HCT116 (cell line): ENCODE measurements around the gene DLST. TPM values are rescaled to one million over a fixed set of nuclear protein-coding genes. Genes with fewer than 3 reads are reported as not detected.
A peak's percentile ranks its signal among the peaks of the same experiment; 100 is the strongest.

Experiments used
- ATAC-seq: fragments of 200-7000 bp; cut with Tn5 transposase; 2 replicates; pipeline ENCODE4 v1.9.1; 2020; ENCODE audit warnings: mild to moderate bottlenecking, moderate library complexity
- Bru-seq: library from RNA; stranded (reverse); fragments of 400-500 nt; gene quantifications from one replicate; lab custom pipeline; 2021; lab: Mats Ljungman, UMichigan
- BruChase-seq, 2 experiments: library from RNA; stranded (reverse); fragments of 400-500 nt; gene quantifications; one replicate each; lab custom pipeline; 2021; lab: Mats Ljungman, UMichigan
- BruUV-seq: library from RNA; stranded (reverse); fragments of 400-500 nt; replicated peaks from 2 replicates; lab custom pipeline; 2021; lab: Mats Ljungman, UMichigan
- CTCF ChIA-PET: fragments of 300-600 bp; sonication (Branson Sonifier 250); formaldehyde crosslinking; loops from one replicate; lab custom pipeline; 2021; ENCODE audit warnings: antibody characterized with exemption; lab: Charles Lee
- POLR2A ChIA-PET: fragments of 300-600, 350-600 bp; sonication (Branson Sonifier 250); formaldehyde crosslinking; loops from one replicate; lab custom pipeline; 2021; ENCODE audit warnings: antibody characterized with exemption; lab: Charles Lee
- RAD21 ChIA-PET, 2 experiments: fragments of 300-600 bp; sonication (Branson Sonifier 250); formaldehyde crosslinking; loops; one replicate each; lab custom pipeline; 2023; ENCODE audit warnings: low total read pairs in 2 of 2; ENCODE audit not compliant: uncharacterized antibody in 2 of 2, unreplicated experiment in 2 of 2, low non-redundant PET in 1 of 2; lab: Charles Lee
- DNase-seq: peaks from one replicate; pipeline ENCODE4 v3.0.0-alpha.2; 2010; ENCODE audit warnings: low read depth, low spot score
- H2AFZ ChIP-seq: fragments of 200-600 bp; shearing (Covaris generic), sonication (generic); 2 replicates; pipeline ENCODE4 v1.6.1; 2017; ENCODE audit warnings: low read depth, mixed run types, mixed read lengths, antibody characterized with exemption, low read length; ENCODE audit not compliant: poor library complexity, severe bottlenecking
- H3K27ac ChIP-seq: 2 replicates; pipeline ENCODE4 v1.5.1; 2012; ENCODE audit warnings: low read depth, low read length
- H3K27me3 ChIP-seq: fragments of 200-600 bp; sonication (generic); 2 replicates; pipeline ENCODE4 v1.6.1; 2016; ENCODE audit warnings: mixed run types, low read length, mixed read lengths; ENCODE audit not compliant: insufficient read depth
- H3K36me3 ChIP-seq, 2 experiments: fragments of 200-500 bp in 1 of 2; fragments of 200-600 bp in 1 of 2; sonication (Bioruptor generic) in 1 of 2; sonication (generic) in 1 of 2; 2 replicates each; pipeline versions ENCODE4 v1.5.1 to v1.6.1; 2014 to 2016; ENCODE audit warnings: low read length in 2 of 2, inconsistent platforms in 1 of 2, mixed read lengths in 1 of 2, mixed run types in 1 of 2; ENCODE audit not compliant: insufficient read depth in 2 of 2, control insufficient read depth in 1 of 2
- H3K4me1 ChIP-seq, 2 experiments: fragments of 200-600 bp in 1 of 2; sonication (generic) in 1 of 2; 2 replicates each; pipeline versions ENCODE4 v1.5.1 to v1.6.1; 2012 to 2017; ENCODE audit warnings: low read length in 2 of 2, inconsistent platforms in 1 of 2, mild to moderate bottlenecking in 1 of 2, mixed read lengths in 1 of 2, mixed run types in 1 of 2, moderate library complexity in 1 of 2; ENCODE audit not compliant: insufficient read depth in 2 of 2, control insufficient read depth in 1 of 2
- H3K4me2 ChIP-seq: fragments of 200-600 bp; sonication (generic); 2 replicates; pipeline ENCODE4 v1.6.1; 2017; ENCODE audit warnings: mixed run types, low read length, mixed read lengths
- H3K4me3 ChIP-seq, 2 experiments: fragments of 200-600 bp in 1 of 2; sonication (generic) in 1 of 2; replicated peaks in 1 of 2; 2 replicates each; pipeline ENCODE4 v1.5.1; 2011 to 2016; ENCODE audit warnings: low read length in 2 of 2, control low read depth in 1 of 2, low read depth in 1 of 2, mild to moderate bottlenecking in 1 of 2, mixed read lengths in 1 of 2, mixed run types in 1 of 2
- H3K79me2 ChIP-seq: fragments of 200-600 bp; sonication (generic); 2 replicates; pipeline ENCODE4 v1.6.1; 2017; ENCODE audit warnings: mild to moderate bottlenecking, mixed run types, low read length, moderate library complexity, mixed read lengths; ENCODE audit not compliant: insufficient read depth
- H3K9ac ChIP-seq: fragments of 200-600 bp; sonication (generic); 2 replicates; pipeline ENCODE4 v1.6.1; 2016; ENCODE audit warnings: low read length, mixed read lengths
- H3K9me2 ChIP-seq: fragments of 200-600 bp; sonication (generic), shearing (Covaris generic); 2 replicates; pipeline ENCODE4 v1.6.1; 2017; ENCODE audit warnings: mixed run types, mild to moderate bottlenecking, moderate library complexity; ENCODE audit not compliant: insufficient read depth
- H3K9me3 ChIP-seq, 2 experiments: fragments of 200-500 bp in 1 of 2; fragments of 200-600 bp in 1 of 2; sonication (Bioruptor generic) in 1 of 2; sonication (generic) in 1 of 2; 2 replicates each; pipeline ENCODE4 v1.6.1; 2014 to 2017; ENCODE audit warnings: low read length in 2 of 2, mixed read lengths in 2 of 2, inconsistent platforms in 1 of 2, low read depth in 1 of 2, mild to moderate bottlenecking in 1 of 2, mixed run types in 1 of 2, moderate library complexity in 1 of 2; ENCODE audit not compliant: control insufficient read depth in 1 of 2, insufficient read depth in 1 of 2
- H4K20me1 ChIP-seq: fragments of 200-600 bp; sonication (generic), shearing (Covaris generic); 2 replicates; pipeline ENCODE4 v1.6.1; 2017; ENCODE audit warnings: mixed run types, mild to moderate bottlenecking, moderate library complexity; ENCODE audit not compliant: insufficient read depth
- CBX3 ChIP-seq: IDR thresholded peaks from 2 replicates; pipeline ENCODE4 v1.6.1; 2012; ENCODE audit warnings: low read depth
- ELF1 ChIP-seq: IDR thresholded peaks from 2 replicates; pipeline ENCODE4 v1.6.1; 2012; ENCODE audit warnings: low read depth, borderline replicate concordance
- EZH2 ChIP-seq: fragments of 200-600 bp; sonication (generic); IDR thresholded peaks from 2 replicates; pipeline ENCODE4 v1.6.1; 2017; ENCODE audit warnings: antibody characterized with exemption, mixed run types
- EZH2phosphoT487 ChIP-seq: fragments of 200-600 bp; IDR thresholded peaks from 2 replicates; pipeline ENCODE4 v1.6.1; 2018; ENCODE audit warnings: antibody characterized with exemption, borderline replicate concordance
- POLR2A ChIP-seq: IDR thresholded peaks from 2 replicates; pipeline ENCODE4 v1.7.0; 2011; ENCODE audit warnings: borderline replicate concordance; ENCODE audit not compliant: insufficient read depth, insufficient read length; ENCODE audit errors: extremely low read depth
- RAD21 ChIP-seq: IDR thresholded peaks from 2 replicates; pipeline ENCODE4 v1.6.1; 2012; ENCODE audit warnings: low read depth, mild to moderate bottlenecking
- SIN3A ChIP-seq: IDR thresholded peaks from 2 replicates; pipeline ENCODE4 v1.6.1; 2012; ENCODE audit warnings: low read depth
- SP1 ChIP-seq: IDR thresholded peaks from 2 replicates; pipeline ENCODE4 v1.6.1; 2012; ENCODE audit warnings: low read depth
- SRF ChIP-seq: IDR thresholded peaks from 2 replicates; pipeline ENCODE4 v1.6.1; 2012; ENCODE audit warnings: low read depth
- TCF7L2 ChIP-seq: IDR thresholded peaks from 2 replicates; pipeline ENCODE4 v1.7.0; 2011; ENCODE audit warnings: borderline replicate concordance, inconsistent platforms; ENCODE audit not compliant: insufficient read depth, insufficient read length; ENCODE audit errors: extremely low read depth
- YY1 ChIP-seq: IDR thresholded peaks from 2 replicates; pipeline ENCODE4 v1.6.1; 2011; ENCODE audit warnings: low read length, low read depth, moderate library complexity, mild to moderate bottlenecking; ENCODE audit not compliant: insufficient replicate concordance; ENCODE audit errors: extremely low read depth
- ZNF274 ChIP-seq: fragments of 200-500 bp; sonication (Bioruptor generic); IDR thresholded peaks from 2 replicates; pipeline ENCODE4 v1.6.1; 2014; ENCODE audit warnings: mild to moderate bottlenecking, low read depth, low read length, inconsistent platforms
- intact Hi-C: fragments of 100-400 bp; cut with micrococcal nuclease; formaldehyde crosslinking; loops from 2 replicates; pipeline ENCODE4 v1.10.0; 2022
- long read RNA-seq: library from polyadenylated mRNA; unstranded; transcript quantifications from one replicate; pipeline ENCODE4 v2.0.0, GENCODE V29; 2021; ENCODE audit not compliant: unreplicated experiment
- polyA plus RNA-seq: library from polyadenylated mRNA; unstranded; fragments of >200 nt; gene quantifications from 2 replicates; pipeline ENCODE4 v1.2.1, GENCODE V29; 2012; ENCODE audit warnings: missing spikeins
- total RNA-seq: library from RNA; stranded (reverse); gene quantifications from one replicate; pipeline ENCODE4 v1.2.1, GENCODE V29; 2021; ENCODE audit not compliant: unreplicated experiment
- TF ChIP-seq, protein P1 (sequence below): IDR thresholded peaks from 2 replicates; pipeline ENCODE4 v1.6.1; 2011; ENCODE audit warnings: mild to moderate bottlenecking, low read length, moderate library complexity; ENCODE audit not compliant: insufficient replicate concordance; ENCODE audit errors: extremely low read depth
- TF ChIP-seq, protein P2 (sequence below): IDR thresholded peaks from 2 replicates; pipeline ENCODE4 v1.6.1; 2012; ENCODE audit warnings: low read depth
- TF ChIP-seq, protein P3 (sequence below), 3 experiments: fragments of 200-600 bp in 1 of 3; sonication (generic) in 1 of 3; IDR thresholded peaks in 2 of 3; conservative IDR thresholded peaks in 1 of 3; 2 replicates each; pipeline ENCODE4 v1.5.1; 2012 to 2017; ENCODE audit warnings: low read depth in 2 of 3, low read length in 2 of 3, antibody characterized with exemption in 1 of 3, borderline replicate concordance in 1 of 3, control low read depth in 1 of 3, mild to moderate bottlenecking in 1 of 3, mixed read lengths in 1 of 3, mixed run types in 1 of 3, moderate library complexity in 1 of 3; ENCODE audit not compliant: insufficient read depth in 1 of 3
- TF ChIP-seq, protein P4 (sequence below): IDR thresholded peaks from 2 replicates; pipeline ENCODE4 v1.6.1; 2012

DLST gene
- total RNA-seq (101 TPM), Bru-seq, nascent RNA (percentile 90 among the genes with signal in this experiment), BruChase-seq, experiment 1, labeled RNA remaining after a 6-hour chase (percentile 92 among the genes with signal in this experiment), BruChase-seq, experiment 2, labeled RNA remaining after a 2-hour chase (percentile 94 among the genes with signal in this experiment)
- 66.1 and 83.0 TPM in 2 replicates for polyA plus RNA-seq
- long read RNA-seq, partial matches to known transcripts = 1 of 6 reads
- long read RNA-seq, other reads (novel, unspliced or antisense) = 4 of 6 reads

DNA sequence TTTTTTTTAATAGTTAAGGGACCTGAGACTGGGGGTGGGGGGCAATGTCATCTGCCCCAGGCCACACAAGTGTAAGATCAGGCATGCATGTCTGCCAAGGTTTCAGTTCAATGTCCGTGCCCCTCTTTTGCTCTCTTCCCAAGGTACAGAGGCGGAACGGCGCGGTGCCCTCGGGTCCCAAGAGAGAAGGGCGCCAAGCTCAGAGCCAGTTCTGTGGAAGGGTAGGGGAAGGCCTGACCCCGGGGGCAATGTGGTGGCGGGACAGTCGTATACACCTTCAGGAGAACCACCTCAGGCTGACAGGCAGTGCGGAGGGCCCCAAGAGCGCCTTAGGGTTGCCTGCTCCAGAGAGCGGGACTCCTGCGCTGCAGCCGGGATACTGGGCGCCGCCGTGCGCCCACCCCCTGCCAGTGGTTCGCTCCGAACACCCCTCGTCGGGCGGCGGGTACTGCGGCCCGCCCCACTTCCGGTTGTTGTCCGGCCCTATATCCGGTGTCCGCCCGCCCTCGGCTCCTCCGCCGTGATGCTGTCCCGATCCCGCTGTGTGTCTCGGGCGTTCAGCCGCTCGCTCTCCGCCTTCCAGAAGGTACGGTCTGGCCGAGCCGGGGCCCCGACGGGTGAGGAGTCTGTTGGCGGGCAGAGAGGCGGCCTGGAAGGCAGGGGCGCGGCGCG lies at the start of gene DLST:
Gene DLST (plus strand): TSS at position 486 of the 672 bp plus-strand sequence. CDS start 38 bp downstream, at position 524.
- Histone ChIP-seq H3K36me3 (peaks cover 10 to 15% of the 10 kb centered on the region in 2 experiments; a peak in 2 of 4 replicates), H4K20me1 (peaks cover 6% of the 10 kb centered on the region; the same call in 1 of the 2 replicates), H3K4me3 (peak within 1 kb of the TSS; percentile 73 to 95), H3K9me3 (no peaks in the 10 kb centered on the region), H3K4me2 (peak within 1 kb of the TSS; percentile 92), H2AFZ (peak within 1 kb of the TSS; percentile 4), H3K27ac (peak within 1 kb of the TSS; percentile 83), H3K27me3 (no peaks in the 10 kb centered on the region), H3K9me2 (no peaks in the 10 kb centered on the region), H3K4me1 (peaks cover 16 to 17% of the 10 kb centered on the region in 2 experiments), H3K79me2 (peaks cover 49% of the 10 kb centered on the region), H3K9ac (peak within 1 kb of the TSS; percentile 87)
- intact Hi-C loops = no loop called here
- RAD21 ChIA-PET = interaction anchor here in 1 of 2 experiments (0.7 kb wide), 1 partner anchor 41 kb away, joined by 4 read pairs; the partner anchor contains the start of gene RPS6KL1
- ATAC-seq (peak; percentile 92), DNase-seq (peak; percentile 71)
- CTCF ChIA-PET = interaction anchor here (5.3 kb wide), 1 partner anchor 21 kb away, joined by 27 read pairs; no protein-coding TSS in a partner anchor
- POLR2A ChIA-PET = no interaction called here
- BruUV-seq = no TSS peak
- TF ChIP-seq SRF = no peak
- TF ChIP-seq, protein P1, sequence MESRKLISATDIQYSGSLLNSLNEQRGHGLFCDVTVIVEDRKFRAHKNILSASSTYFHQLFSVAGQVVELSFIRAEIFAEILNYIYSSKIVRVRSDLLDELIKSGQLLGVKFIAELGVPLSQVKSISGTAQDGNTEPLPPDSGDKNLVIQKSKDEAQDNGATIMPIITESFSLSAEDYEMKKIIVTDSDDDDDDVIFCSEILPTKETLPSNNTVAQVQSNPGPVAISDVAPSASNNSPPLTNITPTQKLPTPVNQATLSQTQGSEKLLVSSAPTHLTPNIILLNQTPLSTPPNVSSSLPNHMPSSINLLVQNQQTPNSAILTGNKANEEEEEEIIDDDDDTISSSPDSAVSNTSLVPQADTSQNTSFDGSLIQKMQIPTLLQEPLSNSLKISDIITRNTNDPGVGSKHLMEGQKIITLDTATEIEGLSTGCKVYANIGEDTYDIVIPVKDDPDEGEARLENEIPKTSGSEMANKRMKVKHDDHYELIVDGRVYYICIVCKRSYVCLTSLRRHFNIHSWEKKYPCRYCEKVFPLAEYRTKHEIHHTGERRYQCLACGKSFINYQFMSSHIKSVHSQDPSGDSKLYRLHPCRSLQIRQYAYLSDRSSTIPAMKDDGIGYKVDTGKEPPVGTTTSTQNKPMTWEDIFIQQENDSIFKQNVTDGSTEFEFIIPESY = peak; percentile 38
- peak; percentile 71 for TF ChIP-seq SIN3A
- TF ChIP-seq TCF7L2 = peak; percentile 84
- peak; percentile 90 for TF ChIP-seq POLR2A
- TF ChIP-seq, protein P2, sequence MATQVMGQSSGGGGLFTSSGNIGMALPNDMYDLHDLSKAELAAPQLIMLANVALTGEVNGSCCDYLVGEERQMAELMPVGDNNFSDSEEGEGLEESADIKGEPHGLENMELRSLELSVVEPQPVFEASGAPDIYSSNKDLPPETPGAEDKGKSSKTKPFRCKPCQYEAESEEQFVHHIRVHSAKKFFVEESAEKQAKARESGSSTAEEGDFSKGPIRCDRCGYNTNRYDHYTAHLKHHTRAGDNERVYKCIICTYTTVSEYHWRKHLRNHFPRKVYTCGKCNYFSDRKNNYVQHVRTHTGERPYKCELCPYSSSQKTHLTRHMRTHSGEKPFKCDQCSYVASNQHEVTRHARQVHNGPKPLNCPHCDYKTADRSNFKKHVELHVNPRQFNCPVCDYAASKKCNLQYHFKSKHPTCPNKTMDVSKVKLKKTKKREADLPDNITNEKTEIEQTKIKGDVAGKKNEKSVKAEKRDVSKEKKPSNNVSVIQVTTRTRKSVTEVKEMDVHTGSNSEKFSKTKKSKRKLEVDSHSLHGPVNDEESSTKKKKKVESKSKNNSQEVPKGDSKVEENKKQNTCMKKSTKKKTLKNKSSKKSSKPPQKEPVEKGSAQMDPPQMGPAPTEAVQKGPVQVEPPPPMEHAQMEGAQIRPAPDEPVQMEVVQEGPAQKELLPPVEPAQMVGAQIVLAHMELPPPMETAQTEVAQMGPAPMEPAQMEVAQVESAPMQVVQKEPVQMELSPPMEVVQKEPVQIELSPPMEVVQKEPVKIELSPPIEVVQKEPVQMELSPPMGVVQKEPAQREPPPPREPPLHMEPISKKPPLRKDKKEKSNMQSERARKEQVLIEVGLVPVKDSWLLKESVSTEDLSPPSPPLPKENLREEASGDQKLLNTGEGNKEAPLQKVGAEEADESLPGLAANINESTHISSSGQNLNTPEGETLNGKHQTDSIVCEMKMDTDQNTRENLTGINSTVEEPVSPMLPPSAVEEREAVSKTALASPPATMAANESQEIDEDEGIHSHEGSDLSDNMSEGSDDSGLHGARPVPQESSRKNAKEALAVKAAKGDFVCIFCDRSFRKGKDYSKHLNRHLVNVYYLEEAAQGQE = no peak
- TF ChIP-seq, protein P3, sequence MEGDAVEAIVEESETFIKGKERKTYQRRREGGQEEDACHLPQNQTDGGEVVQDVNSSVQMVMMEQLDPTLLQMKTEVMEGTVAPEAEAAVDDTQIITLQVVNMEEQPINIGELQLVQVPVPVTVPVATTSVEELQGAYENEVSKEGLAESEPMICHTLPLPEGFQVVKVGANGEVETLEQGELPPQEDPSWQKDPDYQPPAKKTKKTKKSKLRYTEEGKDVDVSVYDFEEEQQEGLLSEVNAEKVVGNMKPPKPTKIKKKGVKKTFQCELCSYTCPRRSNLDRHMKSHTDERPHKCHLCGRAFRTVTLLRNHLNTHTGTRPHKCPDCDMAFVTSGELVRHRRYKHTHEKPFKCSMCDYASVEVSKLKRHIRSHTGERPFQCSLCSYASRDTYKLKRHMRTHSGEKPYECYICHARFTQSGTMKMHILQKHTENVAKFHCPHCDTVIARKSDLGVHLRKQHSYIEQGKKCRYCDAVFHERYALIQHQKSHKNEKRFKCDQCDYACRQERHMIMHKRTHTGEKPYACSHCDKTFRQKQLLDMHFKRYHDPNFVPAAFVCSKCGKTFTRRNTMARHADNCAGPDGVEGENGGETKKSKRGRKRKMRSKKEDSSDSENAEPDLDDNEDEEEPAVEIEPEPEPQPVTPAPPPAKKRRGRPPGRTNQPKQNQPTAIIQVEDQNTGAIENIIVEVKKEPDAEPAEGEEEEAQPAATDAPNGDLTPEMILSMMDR (IDR thresholded peaks at IDR 0.05 in 2 of 3, conservative IDR thresholded peaks at IDR 0.05 in 1 of 3; ENCODE audit: borderline replicate concordance in 1 of 3, insufficient read depth in 1 of 3, low read depth in 2 of 3, low read length in 2 of 3) = no peak
- TF ChIP-seq EZH2phosphoT487 = no peak
- TF ChIP-seq RAD21 = no peak
- no peak for TF ChIP-seq ELF1
- TF ChIP-seq YY1 = peak; percentile 65
- peak; percentile 85 for TF ChIP-seq SP1
- no peak for TF ChIP-seq ZNF274
- no peak; the same call in 1 of the 2 replicates for TF ChIP-seq CBX3
- TF ChIP-seq, protein P4, sequence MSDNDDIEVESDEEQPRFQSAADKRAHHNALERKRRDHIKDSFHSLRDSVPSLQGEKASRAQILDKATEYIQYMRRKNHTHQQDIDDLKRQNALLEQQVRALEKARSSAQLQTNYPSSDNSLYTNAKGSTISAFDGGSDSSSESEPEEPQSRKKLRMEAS = peak; percentile 94
- no peak for TF ChIP-seq EZH2
